Activated CD8-positive, alpha-beta memory T cell treated with anti-CD3 and anti-CD28 coated beads for 36 hours (primary cell): Measurements from ENCODE around the gene ZNFX1. TPM values are rescaled to one million over a fixed set of nuclear protein-coding genes. Genes with fewer than 3 reads are reported as not detected.

Source experiments
- CTCF ChIA-PET: fragments of 350-600 bp; sonication (Branson Sonifier 250); formaldehyde crosslinking; loops from one replicate; lab custom pipeline; 2021; ENCODE audit warnings: antibody characterized with exemption; lab: Charles Lee
- POLR2A ChIA-PET: fragments of 350-600 bp; sonication (Branson Sonifier 250); formaldehyde crosslinking; loops from one replicate; lab custom pipeline; 2021; ENCODE audit warnings: antibody characterized with exemption; lab: Charles Lee
- total RNA-seq, 2 experiments: library from RNA; stranded (reverse); gene quantifications; one replicate each; pipeline ENCODE4 v1.2.3, GENCODE V29; 2021

ZNFX1 gene
- total RNA-seq, 2 experiments from 2014 or later: 47.3 to 47.6 TPM

- POLR2A ChIA-PET: interaction anchor here (1.0 kb wide), 1 partner anchor 12 kb away, joined by 6 read pairs; no protein-coding TSS in a partner anchor
These were observed 7.1 kb downstream of the ZNFX1 start for GRCh38 chr20:49270736-49271135.

GRCh38 chr20:49270177-49270576, 7.7 kb downstream of the ZNFX1 start:
- ChIA-PET POLR2A (interaction anchor here (1.3 kb wide), 1 partner anchor 13 kb away, joined by 4 read pairs; no protein-coding TSS in a partner anchor), CTCF (no interaction called here)

More at GRCh38 chr20:49270736-49271135, 7.1 kb downstream of the ZNFX1 start:
- CTCF ChIA-PET: no interaction called here

- CTCF ChIA-PET: no interaction called here
- POLR2A ChIA-PET: interaction anchor here (0.6 to 1.7 kb wide), 5 partner anchors 8 to 314 kb away, joined by 3 to 9 read pairs (median 4); no protein-coding TSS in a partner anchor
These were observed 9.1 kb downstream of the ZNFX1 start for GRCh38 chr20:49268600-49269365.

GRCh38 chr20:49267327-49267726, 10.5 kb downstream of the ZNFX1 start:
- CTCF ChIA-PET: interaction anchor here (0.7 to 0.9 kb wide), 2 partner anchors 61 to 214 kb away, joined by 3 to 4 read pairs; no protein-coding TSS in a partner anchor
- POLR2A ChIA-PET: interaction anchor here (0.6 to 1.7 kb wide), 3 partner anchors 9 to 30 kb away, joined by 3 to 9 read pairs (median 7); no protein-coding TSS in a partner anchor

GRCh38 chr20:49262444-49262843, 15.4 kb downstream of the ZNFX1 start:
- CTCF ChIA-PET: no interaction called here
- POLR2A ChIA-PET: interaction anchor here (0.6 to 1.2 kb wide), 6 partner anchors 10 to 1704 kb away, joined by 3 to 5 read pairs (median 4); no protein-coding TSS in a partner anchor

- ChIA-PET CTCF (no interaction called here), POLR2A (no interaction called here)
These were observed 16.7 kb downstream of the ZNFX1 start for GRCh38 chr20:49261173-49261572.

GRCh38 chr20:49260218-49260617, 17.6 kb downstream of the ZNFX1 start:
- ChIA-PET POLR2A (no interaction called here), CTCF (no interaction called here)

- ChIA-PET POLR2A (no interaction called here), CTCF (no interaction called here)
These were observed 18.1 kb downstream of the ZNFX1 start for GRCh38 chr20:49259799-49260198.

GRCh38 chr20:49259284-49259683, 18.6 kb downstream of the ZNFX1 start:
- ChIA-PET POLR2A (no interaction called here), CTCF (no interaction called here)

GRCh38 chr20:49256261-49256660, 21.6 kb downstream of the ZNFX1 start:
- CTCF ChIA-PET: no interaction called here
- POLR2A ChIA-PET: no interaction called here

GRCh38 chr20:49252556-49253350, 25.1 kb downstream of the ZNFX1 start:
- POLR2A ChIA-PET: interaction anchor here (0.5 to 1.0 kb wide), 4 partner anchors 10 to 86 kb away, joined by 3 to 5 read pairs (median 4); no protein-coding TSS in a partner anchor
- CTCF ChIA-PET: no interaction called here

- POLR2A ChIA-PET: no interaction called here
- CTCF ChIA-PET: interaction anchor here (1.0 kb wide), 1 partner anchor 77 kb away, joined by 3 read pairs; no protein-coding TSS in a partner anchor
These were observed 28.8 kb downstream of the ZNFX1 start for GRCh38 chr20:49248879-49249665.

GRCh38 chr20:49248301-49248700, 29.6 kb downstream of the ZNFX1 start:
- ChIA-PET CTCF (interaction anchor here (1.0 kb wide), 1 partner anchor 78 kb away, joined by 3 read pairs; no protein-coding TSS in a partner anchor), POLR2A (no interaction called here)

GRCh38 chr20:49247792-49248191, 30.1 kb downstream of the ZNFX1 start:
- POLR2A ChIA-PET: no interaction called here

GRCh38 chr20:49247169-49247723, 30.6 kb downstream of the ZNFX1 start:
- ChIA-PET CTCF (interaction anchor here (1.3 to 1.7 kb wide), 3 partner anchors 10 to 63 kb away, joined by 3 to 6 read pairs (median 5); no protein-coding TSS in a partner anchor), POLR2A (interaction anchor here (0.9 to 1.6 kb wide), 2 partner anchors 9 to 28 kb away, joined by 4 read pairs; no protein-coding TSS in a partner anchor)

More at GRCh38 chr20:49247792-49248191, 30.1 kb downstream of the ZNFX1 start:
- CTCF ChIA-PET: interaction anchor here (1.0 to 1.3 kb wide), 2 partner anchors 10 to 78 kb away, joined by 3 to 5 read pairs; no protein-coding TSS in a partner anchor

GRCh38 chr20:49245921-49246740, 31.7 kb downstream of the ZNFX1 start:
- ChIA-PET POLR2A (interaction anchor here (1.6 kb wide), 1 partner anchor 8 kb away, joined by 4 read pairs; no protein-coding TSS in a partner anchor), CTCF (interaction anchor here (1.3 to 1.7 kb wide), 3 partner anchors 9 to 64 kb away, joined by 3 to 6 read pairs (median 5); no protein-coding TSS in a partner anchor)

GRCh38 chr20:49237531-49237930, 40.3 kb downstream of the ZNFX1 start:
- CTCF ChIA-PET: interaction anchor here (0.5 to 2.2 kb wide), 2 partner anchors 9 to 180 kb away, joined by 4 to 6 read pairs; no protein-coding TSS in a partner anchor

More at GRCh38 chr20:49237531-49237930, 40.3 kb downstream of the ZNFX1 start:
- POLR2A ChIA-PET: interaction anchor here (0.8 to 1.4 kb wide), 3 partner anchors 9 to 30 kb away, joined by 3 to 7 read pairs (median 4); no protein-coding TSS in a partner anchor
